ENCODE results near the gene TANC1.

TANC1 gene

DNA sequence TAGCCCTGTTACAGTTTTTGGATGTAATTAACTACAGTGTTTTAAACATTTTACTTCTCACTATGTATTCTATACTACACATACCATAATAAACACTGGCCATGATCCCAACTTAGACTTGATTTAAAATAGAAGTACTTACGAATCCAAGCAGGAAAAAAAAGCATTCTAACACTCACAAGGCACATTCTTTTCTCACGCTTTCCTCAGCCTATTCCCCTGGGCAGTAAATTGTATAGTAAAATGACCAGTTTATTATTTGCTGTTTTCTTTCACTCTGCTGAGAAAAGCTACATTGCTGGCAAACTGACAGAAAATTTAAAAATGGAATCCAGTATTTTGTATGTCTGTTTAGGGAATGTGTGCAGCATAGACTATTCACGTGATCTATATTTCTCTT, 2.8 kb upstream of the TANC1 start:
- no peak overlapping the region for H3K4me3 ChIP-seq (ENCODE audit: low read length)
- peaks cover 7% of the 10 kb centered on the region for H3K4me1 ChIP-seq (ENCODE audit: control insufficient read depth, insufficient read depth, low read length)
- no peak overlapping the region for H3K9ac ChIP-seq (ENCODE audit: low read length)
- H3K27ac ChIP-seq (ENCODE audit: low read depth, low read length), result no peak overlapping the region
- H3K27me3 ChIP-seq (ENCODE audit: control insufficient read depth, insufficient read depth, low read length), result no peaks in the 10 kb centered on the region
- no peaks in the 10 kb centered on the region for H3K36me3 ChIP-seq (ENCODE audit: control insufficient read depth, insufficient read depth, low read length)

DNA sequence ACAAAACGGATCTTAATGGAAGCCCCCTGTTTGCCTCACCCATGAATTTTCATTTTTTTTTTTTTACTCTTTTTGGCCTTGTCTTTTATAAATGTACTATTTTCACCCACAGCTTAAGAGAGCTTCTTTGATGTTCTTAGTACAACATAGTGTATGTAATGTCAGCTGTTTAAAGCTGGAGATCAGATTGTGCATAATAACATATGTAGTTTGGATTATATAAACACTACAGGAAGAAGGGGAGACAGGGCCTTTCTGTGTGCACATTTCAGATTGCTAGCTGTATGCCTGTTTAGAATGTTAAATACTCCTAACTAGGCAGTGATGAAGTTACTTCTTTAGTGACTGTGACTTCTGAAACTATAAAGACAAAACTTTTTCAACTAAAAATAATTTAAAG, 2.1 kb upstream of the TANC1 start:
- Histone ChIP-seq H3K36me3 (ENCODE audit: control insufficient read depth, insufficient read depth, low read length) (no peaks in the 10 kb centered on the region), H3K27me3 (ENCODE audit: control insufficient read depth, insufficient read depth, low read length) (no peaks in the 10 kb centered on the region), H3K27ac (ENCODE audit: low read depth, low read length) (no peak overlapping the region), H3K4me1 (ENCODE audit: control insufficient read depth, insufficient read depth, low read length) (peaks cover 11% of the 10 kb centered on the region), H3K4me3 (ENCODE audit: low read length) (no peak overlapping the region), H3K9ac (ENCODE audit: low read length) (no peak overlapping the region)

DNA sequence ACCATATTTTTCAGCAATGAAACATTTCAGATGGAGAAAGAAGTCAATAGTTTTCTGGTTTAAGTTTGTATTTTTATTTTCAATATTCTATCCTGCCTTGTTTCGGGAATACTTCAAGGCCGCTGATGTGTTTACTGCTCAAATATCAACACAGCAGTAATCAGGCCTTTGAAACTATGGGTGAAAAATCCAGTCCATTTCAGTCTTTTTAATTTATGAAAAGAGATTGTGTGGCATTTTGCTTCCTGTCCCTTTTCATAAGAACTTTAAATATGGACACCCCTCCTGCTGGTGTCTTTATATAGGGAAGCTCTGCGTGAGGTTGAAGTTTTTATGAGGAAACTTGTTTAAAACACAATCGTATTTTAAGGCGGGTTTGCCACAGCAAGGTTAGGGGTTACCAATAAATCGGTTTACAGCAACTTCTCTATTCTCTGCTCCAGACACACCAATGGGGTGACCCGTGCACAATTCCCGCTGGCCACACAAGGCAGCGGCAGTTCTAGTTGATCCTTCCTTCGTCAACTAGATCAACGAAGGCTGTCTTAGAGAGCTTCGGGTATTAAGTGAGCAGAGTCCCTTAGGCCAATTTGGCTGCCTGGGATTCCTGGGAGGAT, 1.2 kb upstream of the TANC1 start:
- Histone ChIP-seq H3K27ac (ENCODE audit: low read depth, low read length) (peak overlapping the region; percentile 82), H3K4me1 (ENCODE audit: control insufficient read depth, insufficient read depth, low read length) (peaks cover 11% of the 10 kb centered on the region), H3K9ac (ENCODE audit: low read length) (no peak overlapping the region), H3K36me3 (ENCODE audit: control insufficient read depth, insufficient read depth, low read length) (no peaks in the 10 kb centered on the region), H3K4me3 (ENCODE audit: low read length) (peak overlapping the region; percentile 94), H3K27me3 (ENCODE audit: control insufficient read depth, insufficient read depth, low read length) (no peaks in the 10 kb centered on the region)

DNA sequence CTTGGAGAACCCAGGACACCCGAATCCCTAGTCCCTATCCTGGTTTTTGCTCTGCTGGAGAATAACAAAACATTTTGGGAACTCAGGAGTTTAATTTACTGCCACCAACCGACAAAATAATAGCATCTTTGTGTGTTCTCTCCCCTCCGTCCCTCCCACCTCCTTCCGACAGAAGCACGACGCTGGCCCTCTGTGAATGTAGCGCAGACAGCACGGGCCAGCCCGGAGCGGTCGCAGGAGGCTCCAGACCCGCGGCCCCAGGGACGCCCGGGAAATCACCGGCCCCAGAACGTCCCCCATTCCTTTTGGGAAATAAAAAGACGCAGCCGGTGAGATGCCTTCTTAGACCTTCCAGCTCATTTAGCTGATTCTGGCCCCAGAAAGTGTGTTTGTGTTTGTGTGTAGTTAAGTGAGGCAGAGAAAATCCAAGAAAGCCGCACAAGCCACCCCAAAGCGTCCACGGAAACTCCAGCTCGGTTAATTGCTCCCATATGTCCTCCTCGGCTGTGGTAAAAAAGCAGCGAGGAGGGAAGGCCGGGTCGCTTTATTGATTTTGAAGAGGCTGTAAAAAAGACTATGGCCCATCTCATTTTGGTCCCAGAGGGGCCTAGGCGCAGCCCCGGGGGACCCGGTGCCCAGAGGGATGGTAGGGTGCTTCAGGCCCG, 577 bp upstream of the TANC1 start:
- Histone ChIP-seq H3K27me3 (ENCODE audit: control insufficient read depth, insufficient read depth, low read length) (no peaks in the 10 kb centered on the region), H3K36me3 (ENCODE audit: control insufficient read depth, insufficient read depth, low read length) (no peaks in the 10 kb centered on the region), H3K27ac (ENCODE audit: low read depth, low read length) (peak overlapping the region; percentile 82), H3K9ac (ENCODE audit: low read length) (peak overlapping the region; percentile 25), H3K4me3 (ENCODE audit: low read length) (peak overlapping the region; percentile 94), H3K4me1 (ENCODE audit: control insufficient read depth, insufficient read depth, low read length) (peaks cover 11% of the 10 kb centered on the region)

DNA sequence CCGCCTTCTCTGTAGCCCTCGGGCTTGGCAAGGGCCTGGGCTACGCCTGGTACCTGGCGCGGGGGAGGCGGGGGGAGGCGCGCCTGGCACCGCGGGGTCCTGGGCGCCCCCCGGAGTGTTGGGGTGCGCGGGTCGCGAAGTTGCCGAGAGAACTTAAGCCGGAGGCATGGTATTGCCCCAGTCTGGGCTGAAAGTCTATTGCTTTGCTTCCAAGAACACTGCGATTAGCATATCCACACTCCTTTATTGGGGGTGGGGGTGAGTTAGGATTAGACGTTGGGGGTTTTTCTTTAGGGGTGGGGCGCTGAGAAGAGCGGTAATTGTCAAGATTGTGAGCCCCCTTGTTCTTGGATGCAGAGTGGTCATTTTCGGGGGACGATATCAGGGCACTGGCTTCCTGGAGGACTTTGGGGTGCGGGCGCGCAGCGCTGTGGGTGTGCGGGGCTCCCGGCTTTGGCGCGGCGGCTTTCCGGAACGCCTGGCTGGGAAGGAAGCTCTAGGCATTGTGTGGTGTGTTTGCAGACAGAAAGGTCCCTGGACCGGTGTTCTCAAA, 798 bp downstream of the TANC1 start:
- peak overlapping the region; percentile 82 for H3K27ac ChIP-seq (ENCODE audit: low read depth, low read length)
- peak overlapping the region; percentile 35 for H3K9ac ChIP-seq (ENCODE audit: low read length)
- H3K27me3 ChIP-seq (ENCODE audit: control insufficient read depth, insufficient read depth, low read length), result no peaks in the 10 kb centered on the region
- no peaks in the 10 kb centered on the region for H3K36me3 ChIP-seq (ENCODE audit: control insufficient read depth, insufficient read depth, low read length)
- H3K4me3 ChIP-seq (ENCODE audit: low read length), result peak overlapping the region; percentile 94
- H3K4me1 ChIP-seq (ENCODE audit: control insufficient read depth, insufficient read depth, low read length), result peaks cover 11% of the 10 kb centered on the region

DNA sequence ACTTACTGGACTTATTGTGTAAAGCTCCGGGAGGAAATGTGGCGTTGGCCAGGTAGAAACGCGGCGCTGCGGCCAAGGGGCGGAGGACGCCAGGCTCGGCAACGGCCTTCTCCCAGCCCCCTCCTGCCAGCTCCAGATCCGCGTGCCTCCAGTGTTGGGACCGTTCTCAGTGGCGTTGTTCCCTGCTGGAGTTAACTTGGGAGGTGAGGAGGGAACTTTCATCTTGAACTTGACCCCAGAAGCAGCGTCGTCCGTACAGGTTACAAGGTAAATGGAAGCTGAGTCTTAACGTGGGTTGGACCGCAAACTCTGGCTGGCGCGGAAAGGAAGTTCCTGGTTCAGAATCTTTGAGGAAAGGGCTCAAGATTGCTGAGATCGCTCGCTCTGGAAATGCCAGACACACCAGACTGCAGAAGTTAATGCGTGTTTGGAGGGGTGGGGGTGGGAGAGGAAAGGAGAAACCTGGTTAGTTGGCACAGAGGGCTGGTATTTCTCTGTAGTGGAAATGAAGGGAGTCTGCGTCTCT, 1.3 kb downstream of the TANC1 start:
- H3K4me3 ChIP-seq (ENCODE audit: low read length), result peak overlapping the region; percentile 94
- H3K4me1 ChIP-seq (ENCODE audit: control insufficient read depth, insufficient read depth, low read length), result peaks cover 11% of the 10 kb centered on the region
- H3K9ac ChIP-seq (ENCODE audit: low read length), result peak overlapping the region; percentile 35
- H3K36me3 ChIP-seq (ENCODE audit: control insufficient read depth, insufficient read depth, low read length), result no peaks in the 10 kb centered on the region
- H3K27ac ChIP-seq (ENCODE audit: low read depth, low read length), result peak overlapping the region; percentile 82
- no peaks in the 10 kb centered on the region for H3K27me3 ChIP-seq (ENCODE audit: control insufficient read depth, insufficient read depth, low read length)

DNA sequence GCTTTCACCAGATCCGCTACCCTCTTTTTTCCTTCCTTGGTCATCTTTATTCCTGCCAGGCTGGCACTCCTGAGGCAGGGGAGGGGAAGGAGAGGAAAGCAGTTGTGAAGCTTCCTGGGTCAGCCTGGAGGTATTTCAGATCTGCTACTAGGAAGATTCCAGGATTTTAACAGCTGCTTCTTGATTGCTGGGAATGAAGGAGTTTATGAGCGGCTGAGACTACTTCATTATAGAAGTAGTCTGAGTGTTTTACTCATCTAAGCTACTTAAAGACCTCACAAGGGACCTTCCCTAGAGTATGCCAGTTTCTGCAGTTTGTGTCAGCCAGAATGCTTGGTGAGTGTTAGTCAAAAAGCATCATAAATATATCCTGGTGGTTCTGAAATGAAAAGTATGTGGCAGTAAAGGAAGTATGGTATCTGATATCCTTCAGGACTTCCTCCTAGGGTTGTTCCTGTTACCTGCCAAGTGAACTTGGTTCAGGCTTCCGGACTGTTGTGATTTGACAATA, 1.9 kb downstream of the TANC1 start:
- Histone ChIP-seq H3K27me3 (ENCODE audit: control insufficient read depth, insufficient read depth, low read length) (no peaks in the 10 kb centered on the region), H3K9ac (ENCODE audit: low read length) (peak overlapping the region; percentile 35), H3K36me3 (ENCODE audit: control insufficient read depth, insufficient read depth, low read length) (no peaks in the 10 kb centered on the region), H3K27ac (ENCODE audit: low read depth, low read length) (peak overlapping the region; percentile 82), H3K4me1 (ENCODE audit: control insufficient read depth, insufficient read depth, low read length) (peaks cover 11% of the 10 kb centered on the region), H3K4me3 (ENCODE audit: low read length) (peak overlapping the region; percentile 94)

DNA sequence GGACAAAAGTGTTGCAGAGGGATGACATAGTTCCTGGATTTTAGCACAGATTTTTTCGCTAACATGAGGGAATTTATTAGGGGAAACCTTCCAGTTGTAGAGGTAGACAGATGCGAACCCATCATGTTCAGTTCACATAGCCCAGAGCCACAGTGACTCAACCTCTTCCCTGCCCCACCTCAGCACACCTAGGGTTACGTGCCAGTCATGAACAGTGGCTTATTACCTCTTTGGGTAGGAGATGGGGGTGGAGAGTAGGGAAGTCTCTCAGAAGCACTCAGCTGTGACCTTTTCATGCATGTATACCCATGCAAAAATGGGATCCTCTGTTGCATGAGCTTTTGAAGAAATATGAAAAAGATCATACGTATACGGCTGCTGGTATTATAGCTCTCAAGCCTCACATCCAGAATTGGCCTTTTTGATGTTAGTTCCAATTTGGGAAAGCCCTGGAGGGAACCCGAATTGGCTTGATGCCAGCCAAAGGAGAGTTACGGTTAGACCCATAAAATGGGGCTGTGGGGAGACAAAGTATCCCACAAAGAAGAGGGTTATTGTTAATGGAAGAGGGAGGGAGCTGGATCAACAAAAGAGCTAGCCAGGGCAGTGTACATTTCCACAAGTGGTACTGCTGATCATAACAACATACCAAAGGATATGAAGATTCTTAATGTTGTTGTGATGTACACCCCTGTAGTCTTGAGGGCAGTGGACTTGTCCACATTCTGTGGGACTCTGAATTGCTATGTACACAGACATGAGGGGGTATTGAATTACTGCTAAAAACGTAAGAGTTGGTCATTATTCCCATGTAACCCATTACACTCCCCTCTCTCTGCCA, 4.9 kb downstream of the TANC1 start:
- H3K27me3 ChIP-seq (ENCODE audit: control insufficient read depth, insufficient read depth, low read length), result no peaks in the 10 kb centered on the region
- no peaks in the 10 kb centered on the region for H3K36me3 ChIP-seq (ENCODE audit: control insufficient read depth, insufficient read depth, low read length)
- H3K9ac ChIP-seq (ENCODE audit: low read length), result no peak overlapping the region
- peaks cover 5% of the 10 kb centered on the region for H3K4me1 ChIP-seq (ENCODE audit: control insufficient read depth, insufficient read depth, low read length)
- H3K4me3 ChIP-seq (ENCODE audit: low read length), result no peak overlapping the region
- H3K27ac ChIP-seq (ENCODE audit: low read depth, low read length), result no peak overlapping the region

DNA sequence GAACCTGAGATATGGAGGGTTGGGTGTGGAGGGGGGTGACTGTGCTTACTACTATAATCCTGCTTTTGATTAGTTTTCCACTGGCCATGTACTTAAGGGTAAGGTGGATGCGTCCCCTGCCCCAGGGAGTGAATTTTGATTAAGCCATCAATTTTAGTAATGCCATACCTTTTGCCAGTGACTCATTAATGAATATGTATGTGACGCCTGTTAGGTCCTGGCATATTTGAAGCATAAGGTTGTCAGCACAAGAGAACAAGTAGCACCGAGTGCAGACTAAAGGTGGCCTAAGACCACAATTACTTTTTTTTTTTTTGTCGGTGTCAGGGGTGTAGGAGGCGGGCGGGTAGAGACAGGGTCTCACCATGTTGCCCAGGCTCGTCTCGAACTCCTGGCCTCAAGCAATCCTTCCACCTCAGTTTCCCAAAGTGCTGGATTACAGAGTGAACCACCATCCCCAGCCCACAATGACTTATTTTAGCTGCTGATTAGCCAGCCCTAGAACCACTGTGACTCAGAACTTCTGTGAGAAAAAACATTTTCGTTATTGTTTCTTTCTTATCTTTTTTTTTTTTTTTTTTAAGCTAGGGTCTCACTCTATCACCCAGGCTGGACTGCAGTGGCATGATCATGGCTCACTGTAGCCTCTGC, 7.0 kb downstream of the TANC1 start:
- Histone ChIP-seq H3K4me3 (ENCODE audit: low read length) (no peak overlapping the region), H3K4me1 (ENCODE audit: control insufficient read depth, insufficient read depth, low read length) (peaks cover 5% of the 10 kb centered on the region), H3K27me3 (ENCODE audit: control insufficient read depth, insufficient read depth, low read length) (no peaks in the 10 kb centered on the region), H3K9ac (ENCODE audit: low read length) (no peak overlapping the region), H3K27ac (ENCODE audit: low read depth, low read length) (no peak overlapping the region), H3K36me3 (ENCODE audit: control insufficient read depth, insufficient read depth, low read length) (no peaks in the 10 kb centered on the region)

DNA sequence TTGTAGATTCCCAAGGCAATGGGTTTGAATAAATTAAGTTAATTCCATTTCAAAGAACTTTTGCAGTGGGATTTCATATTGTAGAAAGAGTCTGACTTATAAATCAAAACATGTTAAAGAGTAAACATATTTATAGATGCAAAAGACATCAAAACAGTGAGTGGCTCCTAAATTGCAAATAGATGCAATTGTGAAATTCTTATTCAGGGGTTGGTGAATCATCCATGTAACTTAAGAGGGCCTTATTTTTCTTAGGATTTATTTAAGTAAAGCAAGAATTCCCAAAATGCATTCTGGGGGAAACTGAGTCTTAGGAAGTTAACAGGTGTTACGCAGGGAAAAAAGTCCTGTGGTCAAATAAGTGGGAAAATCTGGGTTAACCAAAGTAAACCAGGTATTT, 11.3 kb downstream of the TANC1 start:
- Histone ChIP-seq H3K4me3 (ENCODE audit: low read length) (no peak overlapping the region), H3K27ac (ENCODE audit: low read depth, low read length) (no peak overlapping the region), H3K27me3 (ENCODE audit: control insufficient read depth, insufficient read depth, low read length) (no peaks in the 10 kb centered on the region), H3K36me3 (ENCODE audit: control insufficient read depth, insufficient read depth, low read length) (no peaks in the 10 kb centered on the region), H3K9ac (ENCODE audit: low read length) (no peak overlapping the region), H3K4me1 (ENCODE audit: control insufficient read depth, insufficient read depth, low read length) (no peaks in the 10 kb centered on the region)

DNA sequence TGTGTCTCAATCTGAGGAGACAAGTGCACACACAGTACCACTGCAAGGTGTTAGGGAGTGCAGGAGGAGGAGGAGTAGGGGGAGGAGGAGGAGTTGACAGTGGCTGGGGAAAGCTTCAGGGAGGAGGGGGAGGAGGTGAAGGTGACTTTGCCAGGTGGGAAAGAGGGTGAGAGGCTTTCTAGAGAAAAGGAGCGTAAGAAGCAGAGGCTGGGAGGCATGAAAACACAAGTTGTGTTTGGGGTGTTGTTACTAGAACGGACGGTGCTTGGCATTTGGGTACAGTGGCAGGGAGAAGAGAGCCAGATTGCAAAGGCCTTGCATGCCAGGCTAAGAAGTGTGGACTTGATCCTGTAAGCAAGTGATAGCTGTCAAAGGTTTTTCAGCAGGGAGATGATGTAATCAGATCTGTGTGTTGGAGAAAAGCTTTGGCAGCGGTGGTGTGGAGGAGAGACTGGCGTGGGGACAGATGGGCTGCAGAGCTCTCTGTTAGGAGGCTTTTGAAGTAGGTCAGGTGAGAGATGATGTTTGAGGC, 16.2 kb downstream of the TANC1 start:
- H3K4me3 ChIP-seq (ENCODE audit: low read length), result no peak overlapping the region
- H3K36me3 ChIP-seq (ENCODE audit: control insufficient read depth, insufficient read depth, low read length), result no peaks in the 10 kb centered on the region
- no peaks in the 10 kb centered on the region for H3K27me3 ChIP-seq (ENCODE audit: control insufficient read depth, insufficient read depth, low read length)
- no peak overlapping the region for H3K9ac ChIP-seq (ENCODE audit: low read length)
- no peak overlapping the region for H3K27ac ChIP-seq (ENCODE audit: low read depth, low read length)
- no peaks in the 10 kb centered on the region for H3K4me1 ChIP-seq (ENCODE audit: control insufficient read depth, insufficient read depth, low read length)
